PC-9 (cell line): ENCODE measurements around the gene OR10H4.
"Not testable (repeated sequence)": the region's sequence is repeated elsewhere in the genome, so short reads cannot be mapped to it uniquely, and the experiment has no call there.

Experiments
- EZH2 ChIP-seq: fragments of 200-600 bp; sonication (generic); IDR thresholded peaks from 2 replicates; pipeline ENCODE4 v1.8.0; 2017; ENCODE audit warnings: antibody characterized with exemption, low read depth
- TF ChIP-seq, protein P1 (sequence below): fragments of 200-600 bp; sonication (generic); conservative IDR thresholded peaks from 2 replicates; pipeline ENCODE4 v1.6.1; 2017; ENCODE audit warnings: mixed run types, antibody characterized with exemption, mild to moderate bottlenecking, moderate library complexity

DNA sequence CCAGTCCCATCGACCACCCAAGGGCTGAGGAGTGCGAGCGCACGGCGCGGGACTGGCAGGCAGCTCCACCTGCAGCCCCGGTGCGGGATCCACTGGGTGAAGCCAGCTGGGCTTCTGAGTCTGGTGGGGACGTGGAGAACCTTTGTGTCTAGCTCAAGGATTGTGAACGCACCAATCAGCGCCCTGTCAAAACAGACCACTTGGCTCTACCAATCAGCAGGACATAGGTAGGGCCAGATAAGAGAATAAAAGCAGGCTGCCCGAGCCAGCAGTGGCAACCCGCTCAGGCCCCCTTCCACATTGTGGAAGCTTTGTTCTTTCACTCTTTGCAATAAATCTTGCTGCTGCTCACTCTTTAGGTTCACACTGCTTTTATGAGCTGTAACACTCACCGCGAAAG, 48.8 kb upstream of the OR10H4 start:
- TF ChIP-seq, protein P1, sequence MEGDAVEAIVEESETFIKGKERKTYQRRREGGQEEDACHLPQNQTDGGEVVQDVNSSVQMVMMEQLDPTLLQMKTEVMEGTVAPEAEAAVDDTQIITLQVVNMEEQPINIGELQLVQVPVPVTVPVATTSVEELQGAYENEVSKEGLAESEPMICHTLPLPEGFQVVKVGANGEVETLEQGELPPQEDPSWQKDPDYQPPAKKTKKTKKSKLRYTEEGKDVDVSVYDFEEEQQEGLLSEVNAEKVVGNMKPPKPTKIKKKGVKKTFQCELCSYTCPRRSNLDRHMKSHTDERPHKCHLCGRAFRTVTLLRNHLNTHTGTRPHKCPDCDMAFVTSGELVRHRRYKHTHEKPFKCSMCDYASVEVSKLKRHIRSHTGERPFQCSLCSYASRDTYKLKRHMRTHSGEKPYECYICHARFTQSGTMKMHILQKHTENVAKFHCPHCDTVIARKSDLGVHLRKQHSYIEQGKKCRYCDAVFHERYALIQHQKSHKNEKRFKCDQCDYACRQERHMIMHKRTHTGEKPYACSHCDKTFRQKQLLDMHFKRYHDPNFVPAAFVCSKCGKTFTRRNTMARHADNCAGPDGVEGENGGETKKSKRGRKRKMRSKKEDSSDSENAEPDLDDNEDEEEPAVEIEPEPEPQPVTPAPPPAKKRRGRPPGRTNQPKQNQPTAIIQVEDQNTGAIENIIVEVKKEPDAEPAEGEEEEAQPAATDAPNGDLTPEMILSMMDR: not testable (repeated sequence)
- not testable (repeated sequence) for TF ChIP-seq EZH2
